HepG2 (cell line): Measurements from ENCODE around the gene CEP131. TPM values are rescaled to one million over a fixed set of nuclear protein-coding genes. Genes with fewer than 3 reads are reported as not detected.

ENCODE experiments used
- BCL6 ChIP-seq: IDR thresholded peaks from 2 replicates; pipeline ENCODE4 v1.6.1; 2016; ENCODE audit warnings: missing genetic modification reagents, missing compliant biosample characterization
- CHCHD3 ChIP-seq: sonication (generic); formaldehyde crosslinking; IDR thresholded peaks from 2 replicates; pipeline ENCODE4 v1.8.0; 2022; ENCODE audit warnings: mild to moderate bottlenecking, missing genetic modification reagents, moderate library complexity
- ISX ChIP-seq: sonication (generic); formaldehyde crosslinking; conservative IDR thresholded peaks from 2 replicates; pipeline ENCODE4 v1.5.0; 2020; ENCODE audit warnings: missing genetic modification reagents
- JUNB ChIP-seq: sonication (generic); formaldehyde crosslinking; IDR thresholded peaks from 2 replicates; pipeline ENCODE4 v1.8.0; 2022; ENCODE audit warnings: missing genetic modification reagents, mild to moderate bottlenecking, borderline replicate concordance
- PRMT3 ChIP-seq: sonication (generic); formaldehyde crosslinking; IDR thresholded peaks from 2 replicates; pipeline ENCODE4 v1.8.1; 2022; ENCODE audit warnings: low read depth, mild to moderate bottlenecking, moderate library complexity, missing genetic modification reagents, borderline replicate concordance
- RBFOX2 ChIP-seq: fragments of 200-400 bp; formaldehyde crosslinking; IDR thresholded peaks from 2 replicates; pipeline ENCODE4 v1.6.1; 2017; ENCODE audit warnings: low read depth, mild to moderate bottlenecking, low read length
- SSRP1 ChIP-seq: IDR thresholded peaks from 2 replicates; pipeline ENCODE4 v1.6.1; 2016; ENCODE audit warnings: control low read depth
- TEAD3 ChIP-seq: optimal IDR thresholded peaks from 2 replicates; pipeline ENCODE3; 2016; ENCODE audit warnings: borderline replicate concordance
- ZFAT ChIP-seq: sonication (generic); formaldehyde crosslinking; conservative IDR thresholded peaks from 2 replicates; pipeline ENCODE4 v1.8.1; 2023; ENCODE audit warnings: missing genetic modification reagents, inconsistent platforms
- ZFP36 ChIP-seq: fragments of 150-350 bp; IDR thresholded peaks from 2 replicates; pipeline ENCODE4 v1.6.1; 2018; ENCODE audit warnings: borderline replicate concordance, low read length, low read depth; ENCODE audit not compliant: partially characterized antibody
- ZKSCAN8 ChIP-seq: IDR thresholded peaks from 2 replicates; pipeline ENCODE4 v1.6.1; 2016; ENCODE audit warnings: borderline replicate concordance, missing genetic modification reagents, missing compliant biosample characterization
- ZNF256 ChIP-seq: sonication (generic); formaldehyde crosslinking; conservative IDR thresholded peaks from 2 replicates; pipeline ENCODE4 v1.4.0; 2020; ENCODE audit warnings: missing genetic modification reagents
- ZNF292 ChIP-seq: sonication (generic); formaldehyde crosslinking; IDR thresholded peaks from 2 replicates; pipeline ENCODE4 v1.8.1; 2022; ENCODE audit warnings: mild to moderate bottlenecking, low read depth, missing genetic modification reagents, borderline replicate concordance
- ZNF333 ChIP-seq: sonication (generic); formaldehyde crosslinking; IDR thresholded peaks from 2 replicates; pipeline ENCODE4 v1.4.0; 2020; ENCODE audit warnings: mild to moderate bottlenecking, missing genetic modification reagents, borderline replicate concordance
- ZNF549 ChIP-seq: sonication (generic); formaldehyde crosslinking; IDR thresholded peaks from 2 replicates; pipeline ENCODE4 v1.5.0; 2020; ENCODE audit warnings: missing genetic modification reagents
- ZNF615 ChIP-seq: sonication (generic); formaldehyde crosslinking; IDR thresholded peaks from 2 replicates; pipeline ENCODE4 v1.5.0; 2020; ENCODE audit warnings: mild to moderate bottlenecking, missing genetic modification reagents, borderline replicate concordance
- polyA plus RNA-seq, 8 experiments: library from polyadenylated mRNA; depleted of rRNA in 3 of 8; stranded (reverse) in 7 of 8; unstranded in 1 of 8; fragments of >200 nt; fragmentation: Illumina TruSeq in 4 of 8; extraction: Trizol in 4 of 8; gene quantifications; 2 replicates each; pipeline versions ENCODE4 v1.2.1 to v1.2.3, GENCODE V29; 2011 to 2016; ENCODE audit warnings: low read depth in 4 of 8, missing spikeins in 1 of 8, mixed read lengths in 1 of 8; ENCODE audit not compliant: insufficient read depth in 1 of 8
- total RNA-seq, 5 experiments: library from RNA; depleted of rRNA; stranded (reverse); fragments of >200 nt; fragmentation: Illumina TruSeq; extraction: Trizol; gene quantifications; 2 replicates each; pipeline ENCODE4 v1.2.3, GENCODE V29; 2016; ENCODE audit warnings: low read depth in 1 of 5
- TF ChIP-seq, protein P1 (sequence below): sonication (generic); formaldehyde crosslinking; IDR thresholded peaks from 2 replicates; pipeline ENCODE4 v1.4.0; 2020; ENCODE audit warnings: mild to moderate bottlenecking, missing genetic modification reagents
- TF ChIP-seq, protein P2 (sequence below): sonication (generic); formaldehyde crosslinking; IDR thresholded peaks from 2 replicates; pipeline ENCODE4 v1.4.0; 2020; ENCODE audit warnings: missing genetic modification reagents
- TF ChIP-seq, protein P3 (sequence below): fragments of 450-650 bp; IDR thresholded peaks from 2 replicates; pipeline ENCODE4 v1.6.1; 2017
- TF ChIP-seq, protein P4 (sequence below): sonication (generic); formaldehyde crosslinking; IDR thresholded peaks from 2 replicates; pipeline ENCODE4 v1.4.0; 2020; ENCODE audit warnings: missing genetic modification reagents
- TF ChIP-seq, protein P5 (sequence below): sonication (generic); formaldehyde crosslinking; IDR thresholded peaks from 2 replicates; pipeline ENCODE4 v1.5.0; 2020; ENCODE audit warnings: missing genetic modification reagents

CEP131 gene
- total and polyA plus RNA-seq, 2 of the 13 experiments (the other 11 are each of a cell fraction or from before 2014, with no cell fraction given) = 5.0 to 16.8 TPM

DNA sequence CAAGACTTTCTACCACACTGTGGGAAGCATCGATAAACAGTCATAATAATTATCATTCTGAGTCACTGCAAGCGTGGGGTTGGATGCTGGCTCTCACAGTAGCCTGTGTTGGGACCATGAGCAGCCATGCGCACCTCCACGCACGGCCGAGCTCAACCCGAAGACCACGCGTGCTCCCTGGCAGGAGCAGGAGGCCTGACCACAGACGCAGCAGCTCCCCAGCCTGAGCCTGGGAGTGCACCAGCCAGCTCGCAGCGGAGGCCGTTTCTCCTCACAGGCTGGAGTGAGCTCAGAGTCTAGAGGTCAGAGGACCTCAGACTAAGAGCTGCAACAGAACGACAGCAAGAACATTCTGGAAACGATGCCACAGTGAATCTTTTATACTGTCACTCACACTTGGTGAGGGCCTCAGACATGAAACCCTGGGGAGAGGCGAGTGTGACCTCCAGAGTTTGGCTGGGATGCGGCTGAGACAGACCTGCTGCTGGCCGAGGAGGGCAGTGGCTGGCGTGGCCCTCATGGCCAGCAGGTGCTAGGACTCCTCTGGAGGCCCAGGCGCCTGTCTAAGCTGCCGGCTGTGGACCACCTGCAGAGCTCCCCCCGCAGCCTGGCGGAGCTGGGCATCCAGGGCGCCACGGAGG is 22.4 kb upstream of the CEP131 start (continued):
- TF ChIP-seq, protein P1, sequence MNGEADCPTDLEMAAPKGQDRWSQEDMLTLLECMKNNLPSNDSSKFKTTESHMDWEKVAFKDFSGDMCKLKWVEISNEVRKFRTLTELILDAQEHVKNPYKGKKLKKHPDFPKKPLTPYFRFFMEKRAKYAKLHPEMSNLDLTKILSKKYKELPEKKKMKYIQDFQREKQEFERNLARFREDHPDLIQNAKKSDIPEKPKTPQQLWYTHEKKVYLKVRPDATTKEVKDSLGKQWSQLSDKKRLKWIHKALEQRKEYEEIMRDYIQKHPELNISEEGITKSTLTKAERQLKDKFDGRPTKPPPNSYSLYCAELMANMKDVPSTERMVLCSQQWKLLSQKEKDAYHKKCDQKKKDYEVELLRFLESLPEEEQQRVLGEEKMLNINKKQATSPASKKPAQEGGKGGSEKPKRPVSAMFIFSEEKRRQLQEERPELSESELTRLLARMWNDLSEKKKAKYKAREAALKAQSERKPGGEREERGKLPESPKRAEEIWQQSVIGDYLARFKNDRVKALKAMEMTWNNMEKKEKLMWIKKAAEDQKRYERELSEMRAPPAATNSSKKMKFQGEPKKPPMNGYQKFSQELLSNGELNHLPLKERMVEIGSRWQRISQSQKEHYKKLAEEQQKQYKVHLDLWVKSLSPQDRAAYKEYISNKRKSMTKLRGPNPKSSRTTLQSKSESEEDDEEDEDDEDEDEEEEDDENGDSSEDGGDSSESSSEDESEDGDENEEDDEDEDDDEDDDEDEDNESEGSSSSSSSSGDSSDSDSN (CRISPR knock-in tag) = no peak
- TF ChIP-seq ZNF549 (CRISPR knock-in tag) = no peak
- TF ChIP-seq ZFP36 = no peak
- no peak for TF ChIP-seq ZNF292
- TF ChIP-seq, protein P2, sequence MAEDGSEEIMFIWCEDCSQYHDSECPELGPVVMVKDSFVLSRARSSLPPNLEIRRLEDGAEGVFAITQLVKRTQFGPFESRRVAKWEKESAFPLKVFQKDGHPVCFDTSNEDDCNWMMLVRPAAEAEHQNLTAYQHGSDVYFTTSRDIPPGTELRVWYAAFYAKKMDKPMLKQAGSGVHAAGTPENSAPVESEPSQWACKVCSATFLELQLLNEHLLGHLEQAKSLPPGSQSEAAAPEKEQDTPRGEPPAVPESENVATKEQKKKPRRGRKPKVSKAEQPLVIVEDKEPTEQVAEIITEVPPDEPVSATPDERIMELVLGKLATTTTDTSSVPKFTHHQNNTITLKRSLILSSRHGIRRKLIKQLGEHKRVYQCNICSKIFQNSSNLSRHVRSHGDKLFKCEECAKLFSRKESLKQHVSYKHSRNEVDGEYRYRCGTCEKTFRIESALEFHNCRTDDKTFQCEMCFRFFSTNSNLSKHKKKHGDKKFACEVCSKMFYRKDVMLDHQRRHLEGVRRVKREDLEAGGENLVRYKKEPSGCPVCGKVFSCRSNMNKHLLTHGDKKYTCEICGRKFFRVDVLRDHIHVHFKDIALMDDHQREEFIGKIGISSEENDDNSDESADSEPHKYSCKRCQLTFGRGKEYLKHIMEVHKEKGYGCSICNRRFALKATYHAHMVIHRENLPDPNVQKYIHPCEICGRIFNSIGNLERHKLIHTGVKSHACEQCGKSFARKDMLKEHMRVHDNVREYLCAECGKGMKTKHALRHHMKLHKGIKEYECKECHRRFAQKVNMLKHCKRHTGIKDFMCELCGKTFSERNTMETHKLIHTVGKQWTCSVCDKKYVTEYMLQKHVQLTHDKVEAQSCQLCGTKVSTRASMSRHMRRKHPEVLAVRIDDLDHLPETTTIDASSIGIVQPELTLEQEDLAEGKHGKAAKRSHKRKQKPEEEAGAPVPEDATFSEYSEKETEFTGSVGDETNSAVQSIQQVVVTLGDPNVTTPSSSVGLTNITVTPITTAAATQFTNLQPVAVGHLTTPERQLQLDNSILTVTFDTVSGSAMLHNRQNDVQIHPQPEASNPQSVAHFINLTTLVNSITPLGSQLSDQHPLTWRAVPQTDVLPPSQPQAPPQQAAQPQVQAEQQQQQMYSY (CRISPR knock-in tag) = no peak
- TF ChIP-seq CHCHD3 (CRISPR knock-in tag) = no peak
- TF ChIP-seq JUNB (CRISPR knock-in tag) = no peak
- no peak for TF ChIP-seq ZKSCAN8 (CRISPR knock-in tag)
- TF ChIP-seq PRMT3 (CRISPR knock-in tag) = no peak
- no peak; the same call in 1 of the 2 replicates for TF ChIP-seq RBFOX2
- TF ChIP-seq ZNF615 (CRISPR knock-in tag) = no peak
- TF ChIP-seq, protein P3, sequence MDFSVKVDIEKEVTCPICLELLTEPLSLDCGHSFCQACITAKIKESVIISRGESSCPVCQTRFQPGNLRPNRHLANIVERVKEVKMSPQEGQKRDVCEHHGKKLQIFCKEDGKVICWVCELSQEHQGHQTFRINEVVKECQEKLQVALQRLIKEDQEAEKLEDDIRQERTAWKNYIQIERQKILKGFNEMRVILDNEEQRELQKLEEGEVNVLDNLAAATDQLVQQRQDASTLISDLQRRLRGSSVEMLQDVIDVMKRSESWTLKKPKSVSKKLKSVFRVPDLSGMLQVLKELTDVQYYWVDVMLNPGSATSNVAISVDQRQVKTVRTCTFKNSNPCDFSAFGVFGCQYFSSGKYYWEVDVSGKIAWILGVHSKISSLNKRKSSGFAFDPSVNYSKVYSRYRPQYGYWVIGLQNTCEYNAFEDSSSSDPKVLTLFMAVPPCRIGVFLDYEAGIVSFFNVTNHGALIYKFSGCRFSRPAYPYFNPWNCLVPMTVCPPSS = no peak
- no peak for TF ChIP-seq BCL6
- TF ChIP-seq ZNF333 (CRISPR knock-in tag) = peak; percentile 38; the same call in 1 of the 2 replicates
- no peak for TF ChIP-seq ZNF256 (CRISPR knock-in tag)
- TF ChIP-seq, protein P4, sequence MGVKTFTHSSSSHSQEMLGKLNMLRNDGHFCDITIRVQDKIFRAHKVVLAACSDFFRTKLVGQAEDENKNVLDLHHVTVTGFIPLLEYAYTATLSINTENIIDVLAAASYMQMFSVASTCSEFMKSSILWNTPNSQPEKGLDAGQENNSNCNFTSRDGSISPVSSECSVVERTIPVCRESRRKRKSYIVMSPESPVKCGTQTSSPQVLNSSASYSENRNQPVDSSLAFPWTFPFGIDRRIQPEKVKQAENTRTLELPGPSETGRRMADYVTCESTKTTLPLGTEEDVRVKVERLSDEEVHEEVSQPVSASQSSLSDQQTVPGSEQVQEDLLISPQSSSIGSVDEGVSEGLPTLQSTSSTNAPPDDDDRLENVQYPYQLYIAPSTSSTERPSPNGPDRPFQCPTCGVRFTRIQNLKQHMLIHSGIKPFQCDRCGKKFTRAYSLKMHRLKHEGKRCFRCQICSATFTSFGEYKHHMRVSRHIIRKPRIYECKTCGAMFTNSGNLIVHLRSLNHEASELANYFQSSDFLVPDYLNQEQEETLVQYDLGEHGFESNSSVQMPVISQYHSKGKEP (CRISPR knock-in tag) = no peak
- TF ChIP-seq SSRP1 (CRISPR knock-in tag) = no peak
- no peak for TF ChIP-seq ISX (CRISPR knock-in tag)
- TF ChIP-seq, protein P5, sequence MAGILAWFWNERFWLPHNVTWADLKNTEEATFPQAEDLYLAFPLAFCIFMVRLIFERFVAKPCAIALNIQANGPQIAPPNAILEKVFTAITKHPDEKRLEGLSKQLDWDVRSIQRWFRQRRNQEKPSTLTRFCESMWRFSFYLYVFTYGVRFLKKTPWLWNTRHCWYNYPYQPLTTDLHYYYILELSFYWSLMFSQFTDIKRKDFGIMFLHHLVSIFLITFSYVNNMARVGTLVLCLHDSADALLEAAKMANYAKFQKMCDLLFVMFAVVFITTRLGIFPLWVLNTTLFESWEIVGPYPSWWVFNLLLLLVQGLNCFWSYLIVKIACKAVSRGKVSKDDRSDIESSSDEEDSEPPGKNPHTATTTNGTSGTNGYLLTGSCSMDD = no peak
- no peak for TF ChIP-seq ZFAT (CRISPR knock-in tag)
- TF ChIP-seq TEAD3 (CRISPR knock-in tag) = no peak
